Nephron progenitor cell (in vitro differentiated cells): ENCODE results near the gene PPM1L.

ENCODE experiments used
- DNase-seq: peaks from one replicate; pipeline ENCODE4 v3.0.0; 2021
- H3K27ac Mint-ChIP-seq: 2 replicates; pipeline ENCODE4 v1.8.0; 2021; ENCODE audit warnings: mild to moderate bottlenecking, moderate library complexity, mixed read lengths
- H3K27me3 Mint-ChIP-seq: 2 replicates; pipeline ENCODE4 v1.8.0; 2021; ENCODE audit warnings: mild to moderate bottlenecking, low read depth, mixed read lengths; ENCODE audit not compliant: poor library complexity
- H3K36me3 Mint-ChIP-seq: 2 replicates; pipeline ENCODE4 v1.8.0; 2021; ENCODE audit warnings: low read depth, mixed read lengths
- H3K4me1 Mint-ChIP-seq: 2 replicates; pipeline ENCODE4 v1.8.0; 2021; ENCODE audit warnings: mixed read lengths
- H3K4me3 Mint-ChIP-seq: 2 replicates; pipeline ENCODE4 v1.8.0; 2021; ENCODE audit warnings: mild to moderate bottlenecking, moderate library complexity, mixed read lengths
- H3K9me3 Mint-ChIP-seq: 2 replicates; pipeline ENCODE4 v1.8.0; 2021; ENCODE audit warnings: mild to moderate bottlenecking, moderate library complexity, mixed read lengths
- TF ChIP-seq, protein P1 (sequence below): fragments of 200-600 bp; sonication (generic); IDR thresholded peaks from 2 replicates; pipeline ENCODE4 v1.5.0; 2021; ENCODE audit warnings: antibody characterized with exemption

Gene PPM1L

DNA sequence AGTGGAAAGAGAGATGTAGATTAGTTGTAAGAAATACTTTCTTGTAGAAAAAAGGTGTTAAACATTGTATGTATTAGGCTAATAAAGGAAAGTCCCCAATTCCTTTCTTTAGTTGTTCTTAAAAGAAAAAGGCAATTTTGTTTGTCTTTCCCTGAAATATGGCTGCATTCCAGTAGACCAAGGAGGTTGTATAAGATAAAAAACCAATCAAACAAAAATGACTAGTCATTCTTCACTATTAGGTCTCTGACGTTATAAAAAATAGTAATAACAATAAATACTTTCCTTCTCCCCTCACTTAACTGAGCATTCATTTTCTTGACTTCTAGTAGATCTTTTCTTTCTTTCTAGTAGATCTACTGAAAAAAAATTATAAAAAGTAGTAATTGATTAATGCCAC, 8.6 kb upstream of the PPM1L start:
- no peaks in the 10 kb centered on the region for H3K9me3 Mint-ChIP-seq
- no peak for DNase-seq
- H3K4me3 Mint-ChIP-seq = no peak overlapping the region
- H3K4me1 Mint-ChIP-seq = no peaks in the 10 kb centered on the region
- no peaks in the 10 kb centered on the region for H3K36me3 Mint-ChIP-seq
- H3K27me3 Mint-ChIP-seq = peaks cover 34% of the 10 kb centered on the region
- H3K27ac Mint-ChIP-seq = no peak overlapping the region
- TF ChIP-seq, protein P1, sequence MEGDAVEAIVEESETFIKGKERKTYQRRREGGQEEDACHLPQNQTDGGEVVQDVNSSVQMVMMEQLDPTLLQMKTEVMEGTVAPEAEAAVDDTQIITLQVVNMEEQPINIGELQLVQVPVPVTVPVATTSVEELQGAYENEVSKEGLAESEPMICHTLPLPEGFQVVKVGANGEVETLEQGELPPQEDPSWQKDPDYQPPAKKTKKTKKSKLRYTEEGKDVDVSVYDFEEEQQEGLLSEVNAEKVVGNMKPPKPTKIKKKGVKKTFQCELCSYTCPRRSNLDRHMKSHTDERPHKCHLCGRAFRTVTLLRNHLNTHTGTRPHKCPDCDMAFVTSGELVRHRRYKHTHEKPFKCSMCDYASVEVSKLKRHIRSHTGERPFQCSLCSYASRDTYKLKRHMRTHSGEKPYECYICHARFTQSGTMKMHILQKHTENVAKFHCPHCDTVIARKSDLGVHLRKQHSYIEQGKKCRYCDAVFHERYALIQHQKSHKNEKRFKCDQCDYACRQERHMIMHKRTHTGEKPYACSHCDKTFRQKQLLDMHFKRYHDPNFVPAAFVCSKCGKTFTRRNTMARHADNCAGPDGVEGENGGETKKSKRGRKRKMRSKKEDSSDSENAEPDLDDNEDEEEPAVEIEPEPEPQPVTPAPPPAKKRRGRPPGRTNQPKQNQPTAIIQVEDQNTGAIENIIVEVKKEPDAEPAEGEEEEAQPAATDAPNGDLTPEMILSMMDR = no peak

DNA sequence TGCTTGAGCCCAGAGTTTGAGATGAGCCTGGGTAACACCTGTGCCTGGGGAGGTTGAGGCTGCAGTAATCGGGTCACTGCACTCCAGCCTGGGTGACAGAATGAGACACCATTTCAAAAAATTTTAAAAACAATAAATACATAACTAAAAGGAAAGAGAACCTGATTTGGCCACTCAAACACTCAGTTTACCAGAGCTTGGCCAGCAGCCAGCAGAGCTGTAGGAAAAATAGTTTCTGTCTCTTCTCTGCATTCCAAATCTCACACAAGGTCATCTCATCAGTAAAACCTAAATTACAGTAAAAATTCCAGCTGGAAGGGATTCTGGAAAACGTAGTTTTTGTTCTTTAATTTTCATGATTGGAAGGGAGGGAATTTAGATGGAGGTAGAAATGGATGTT, 7.8 kb upstream of the PPM1L start:
- no peak overlapping the region for H3K4me3 Mint-ChIP-seq
- DNase-seq = no peak
- no peaks in the 10 kb centered on the region for H3K9me3 Mint-ChIP-seq
- peaks cover 30% of the 10 kb centered on the region for H3K27me3 Mint-ChIP-seq
- H3K36me3 Mint-ChIP-seq = no peaks in the 10 kb centered on the region
- TF ChIP-seq, protein P1 = no peak
- no peaks in the 10 kb centered on the region for H3K4me1 Mint-ChIP-seq
- H3K27ac Mint-ChIP-seq = no peak overlapping the region

DNA sequence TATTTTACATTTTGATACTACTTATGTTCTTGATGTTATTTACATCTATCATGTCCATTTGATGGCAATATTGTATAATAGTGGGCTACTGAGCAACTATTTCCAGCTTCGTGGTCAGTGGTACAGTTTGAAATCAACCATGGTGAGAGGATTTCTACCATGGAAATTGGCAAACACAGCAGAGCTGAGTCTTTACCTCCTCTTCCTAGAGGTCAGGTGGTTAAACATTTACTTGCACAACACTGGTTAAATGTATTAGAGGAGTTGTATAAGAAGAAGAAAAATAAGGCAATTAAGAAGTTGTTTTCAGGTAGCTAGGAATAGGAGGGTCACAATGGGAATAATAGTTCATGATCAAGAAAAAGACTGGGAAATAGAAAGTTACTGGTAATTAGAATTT, 7.2 kb upstream of the PPM1L start:
- Mint-ChIP-seq H3K9me3 (no peaks in the 10 kb centered on the region), H3K27ac (no peak overlapping the region), H3K36me3 (no peaks in the 10 kb centered on the region), H3K4me1 (peaks cover under 1% of the 10 kb centered on the region), H3K27me3 (peaks cover 30% of the 10 kb centered on the region), H3K4me3 (no peak overlapping the region)
- TF ChIP-seq, protein P1 = no peak
- DNase-seq = no peak

DNA sequence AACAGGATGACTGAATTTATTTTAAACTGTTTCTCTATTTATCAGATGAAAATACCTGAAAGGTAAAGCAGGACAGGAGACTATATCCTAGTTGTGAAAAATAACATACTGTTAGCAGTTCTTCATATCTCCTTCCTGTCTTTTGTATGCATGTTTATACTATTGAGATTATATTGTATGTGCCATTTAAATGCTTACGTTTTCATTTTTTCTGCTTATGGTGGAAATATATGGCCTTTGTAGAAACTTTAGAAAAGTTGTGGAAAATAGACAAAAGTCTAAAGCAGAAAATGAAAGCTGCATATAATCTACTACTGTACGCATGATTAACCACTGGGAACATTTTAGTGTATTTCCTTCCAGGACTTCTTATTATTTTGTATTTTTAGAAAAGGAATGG, 2.1 kb upstream of the PPM1L start:
- Mint-ChIP-seq H3K27ac (no peak overlapping the region), H3K27me3 (peaks cover 43% of the 10 kb centered on the region), H3K9me3 (no peaks in the 10 kb centered on the region), H3K4me1 (peaks cover 38% of the 10 kb centered on the region), H3K36me3 (no peaks in the 10 kb centered on the region), H3K4me3 (peak overlapping the region; percentile 95)
- no peak for DNase-seq
- TF ChIP-seq, protein P1 = no peak

DNA sequence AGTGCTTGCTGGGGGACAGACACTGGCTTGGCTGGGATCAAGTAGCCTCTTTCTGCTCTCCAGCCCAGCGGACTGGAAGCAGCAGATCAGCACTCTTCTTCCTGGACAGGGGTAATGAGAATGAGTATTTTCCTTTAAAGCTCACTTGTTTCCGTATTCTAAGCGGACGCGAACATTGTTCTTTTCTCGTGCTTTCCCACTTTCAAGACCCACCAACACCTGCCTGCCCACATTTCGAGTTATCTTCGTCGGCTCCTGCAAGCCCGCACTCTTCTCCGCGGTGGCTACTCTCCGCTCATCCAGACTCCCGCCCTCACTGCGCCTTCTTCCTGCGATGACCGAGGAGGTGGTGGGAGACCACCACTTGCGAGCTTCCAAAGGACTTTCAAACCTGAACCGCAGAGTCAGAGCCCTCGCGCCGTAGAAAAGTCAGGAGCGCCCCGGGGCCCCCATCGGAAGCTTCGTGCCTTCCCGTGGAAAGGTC, 1.6 kb upstream of the PPM1L start:
- peaks cover 39% of the 10 kb centered on the region for H3K27me3 Mint-ChIP-seq
- H3K4me3 Mint-ChIP-seq = peak overlapping the region; percentile 95
- H3K4me1 Mint-ChIP-seq = peaks cover 43% of the 10 kb centered on the region
- no peaks in the 10 kb centered on the region for H3K9me3 Mint-ChIP-seq
- H3K36me3 Mint-ChIP-seq = no peaks in the 10 kb centered on the region
- peak; percentile 55 for DNase-seq
- H3K27ac Mint-ChIP-seq = peak overlapping the region; percentile 11
- TF ChIP-seq, protein P1 = no peak
